Measurements from ENCODE around the gene IRF6.
"Not testable (repeated sequence)": the region's sequence is repeated elsewhere in the genome, so short reads cannot be mapped to it uniquely, and the experiment has no call there.

IRF6 gene

GRCh38 chr1:209797978-209798639 is 7.8 kb downstream of the IRF6 start:
- no peak for DNase-seq (ENCODE audit: low read depth)
- no peak overlapping the region for H3K4me3 ChIP-seq (ENCODE audit: low read depth, low read length)

- not testable (repeated sequence) for DNase-seq (ENCODE audit: low read depth); H3K4me3 ChIP-seq (ENCODE audit: low read depth, low read length)
Measured at GRCh38 chr1:209793711-209794110, 12.2 kb downstream of the IRF6 start.

GRCh38 chr1:209791920-209792319 is 14.0 kb downstream of the IRF6 start:
- H3K4me3 ChIP-seq (ENCODE audit: low read depth, low read length): no peak overlapping the region
- DNase-seq (ENCODE audit: low read depth): no peak

GRCh38 chr1:209790286-209791193 is 15.4 kb downstream of the IRF6 start:
- H3K4me3 ChIP-seq (ENCODE audit: low read depth, low read length): no peak overlapping the region
- DNase-seq (ENCODE audit: low read depth): no peak

GRCh38 chr1:209789245-209789644 is 16.7 kb downstream of the IRF6 start:
- DNase-seq (ENCODE audit: low read depth): no peak

GRCh38 chr1:209787551-209787950 is 18.4 kb downstream of the IRF6 start:
- no peak overlapping the region for H3K4me3 ChIP-seq (ENCODE audit: low read depth, low read length)
- no peak for DNase-seq (ENCODE audit: low read depth)

More at GRCh38 chr1:209789245-209789644, 16.7 kb downstream of the IRF6 start:
- H3K4me3 ChIP-seq (ENCODE audit: low read depth, low read length): no peak overlapping the region

GRCh38 chr1:209786146-209786545 is 19.8 kb downstream of the IRF6 start:
- no peak for DNase-seq (ENCODE audit: low read depth)

GRCh38 chr1:209785592-209785991 is 20.4 kb downstream of the IRF6 start:
- DNase-seq (ENCODE audit: low read depth): no peak
- no peak overlapping the region for H3K4me3 ChIP-seq (ENCODE audit: low read depth, low read length)

More at GRCh38 chr1:209786146-209786545, 19.8 kb downstream of the IRF6 start:
- H3K4me3 ChIP-seq (ENCODE audit: low read depth, low read length): no peak overlapping the region

GRCh38 chr1:209784265-209785169 is 21.4 kb downstream of the IRF6 start, which contains the start of gene C1orf74:
Gene C1orf74, minus strand, starts transcription at chr1:209784559. Its CDS starts 925 bp downstream, at chr1:209783634.
- H3K4me3 ChIP-seq (ENCODE audit: low read depth, low read length): peak within 1 kb of the TSS; percentile 75
- DNase-seq (ENCODE audit: low read depth): peak; percentile 90

- H3K4me3 ChIP-seq (ENCODE audit: low read depth, low read length): peak overlapping the region; percentile 75
- no peak for DNase-seq (ENCODE audit: low read depth)
Measured at GRCh38 chr1:209783386-209783785, 22.6 kb downstream of the IRF6 start.

GRCh38 chr1:209780268-209780667 is 25.7 kb downstream of the IRF6 start:
- no peak for DNase-seq (ENCODE audit: low read depth)

GRCh38 chr1:209778102-209778501 is 27.8 kb downstream of the IRF6 start:
- DNase-seq (ENCODE audit: low read depth): no peak
- no peak overlapping the region for H3K4me3 ChIP-seq (ENCODE audit: low read depth, low read length)

More at GRCh38 chr1:209780268-209780667, 25.7 kb downstream of the IRF6 start:
- H3K4me3 ChIP-seq (ENCODE audit: low read depth, low read length): no peak overlapping the region

- H3K4me3 ChIP-seq (ENCODE audit: low read depth, low read length): no peak overlapping the region
- no peak for DNase-seq (ENCODE audit: low read depth)
Measured at GRCh38 chr1:209777587-209777986, 28.4 kb downstream of the IRF6 start.

- no peak overlapping the region for H3K4me3 ChIP-seq (ENCODE audit: low read depth, low read length)
- no peak for DNase-seq (ENCODE audit: low read depth)
Measured at GRCh38 chr1:209775678-209776077, 30.3 kb downstream of the IRF6 start.

- no peak overlapping the region for H3K4me3 ChIP-seq (ENCODE audit: low read depth, low read length)
- no peak for DNase-seq (ENCODE audit: low read depth)
Measured at GRCh38 chr1:209774592-209774991, 31.4 kb downstream of the IRF6 start.

- no peak overlapping the region for H3K4me3 ChIP-seq (ENCODE audit: low read depth, low read length)
- DNase-seq (ENCODE audit: low read depth): no peak
Measured at GRCh38 chr1:209772126-209772525, 33.8 kb downstream of the IRF6 start.

GRCh38 chr1:209770636-209771415 is 35.1 kb downstream of the IRF6 start:
- DNase-seq (ENCODE audit: low read depth): no peak
- H3K4me3 ChIP-seq (ENCODE audit: low read depth, low read length): no peak overlapping the region

- no peak for DNase-seq (ENCODE audit: low read depth)
- no peak overlapping the region for H3K4me3 ChIP-seq (ENCODE audit: low read depth, low read length)
Measured at GRCh38 chr1:209769971-209770370, 36.0 kb downstream of the IRF6 start.
